ENCODE results near the gene ZNF587B.

- TF ChIP-seq SUZ12 (IDR thresholded peaks at IDR 0.05; ENCODE audit: extremely low read depth, insufficient read depth, insufficient read length): no peak
- no peak for TF ChIP-seq YY1 (IDR thresholded peaks at IDR 0.05; ENCODE audit: insufficient read depth, insufficient read length)
These were observed 26.3 kb upstream of the ZNF587B start for GRCh38 chr19:57803594-57804325.

All from NT2/D1 (cell line).